ENCODE data around the gene FBXO9.

The FBXO9 gene

GRCh38 chr6:53136000-53136609 is 70.9 kb downstream of the FBXO9 start:
- DNase-seq (ENCODE audit: low read depth), result no peak

GRCh38 chr6:53139841-53140413 is 74.7 kb downstream of the FBXO9 start:
- no peak for DNase-seq (ENCODE audit: low read depth)

- DNase-seq (ENCODE audit: low read depth), result no peak
These were observed 77.6 kb downstream of the FBXO9 start for GRCh38 chr6:53142810-53143209.

GRCh38 chr6:53143710-53144109 is 78.5 kb downstream of the FBXO9 start:
- DNase-seq (ENCODE audit: low read depth), result no peak

- DNase-seq (ENCODE audit: low read depth), result no peak
These were observed 79.6 kb downstream of the FBXO9 start for GRCh38 chr6:53144802-53145201.

GRCh38 chr6:53148684-53149083 is 83.5 kb downstream of the FBXO9 start, which contains the start of gene GCM1:
GCM1 (minus strand) TSS chr6:53148841; CDS start chr6:53145632, 3,209 bp downstream.
- DNase-seq (ENCODE audit: low read depth), result no peak

Data from stimulated activated CD8-positive, alpha-beta memory T cell treated with anti-CD3 and anti-CD28 coated beads, Interleukin-4, amount 100 ng/mL, for 24 hours (primary cell).